Activated naive CD8-positive, alpha-beta T cell (primary cell): ENCODE data around the gene PDX1.
"Not testable (repeated sequence)": the region's sequence is repeated elsewhere in the genome, so short reads cannot be mapped to it uniquely, and the experiment has no call there.

Source experiments
- H3K27ac Mint-ChIP-seq: one replicate; pipeline ENCODE4 v1.8.0; 2021; ENCODE audit warnings: mixed read lengths
- H3K27me3 Mint-ChIP-seq: one replicate; pipeline ENCODE4 v1.8.0; 2021; ENCODE audit warnings: mixed read lengths
- H3K36me3 Mint-ChIP-seq: one replicate; pipeline ENCODE4 v1.8.0; 2021; ENCODE audit warnings: mixed read lengths
- H3K4me1 Mint-ChIP-seq: one replicate; pipeline ENCODE4 v1.8.0; 2021; ENCODE audit warnings: low read depth, mixed read lengths
- H3K4me3 Mint-ChIP-seq: one replicate; pipeline ENCODE4 v1.8.0; 2021; ENCODE audit warnings: mild to moderate bottlenecking, mixed read lengths
- H3K9me3 Mint-ChIP-seq: one replicate; pipeline ENCODE4 v1.8.0; 2021; ENCODE audit warnings: low read depth, mixed read lengths

Gene PDX1

DNA sequence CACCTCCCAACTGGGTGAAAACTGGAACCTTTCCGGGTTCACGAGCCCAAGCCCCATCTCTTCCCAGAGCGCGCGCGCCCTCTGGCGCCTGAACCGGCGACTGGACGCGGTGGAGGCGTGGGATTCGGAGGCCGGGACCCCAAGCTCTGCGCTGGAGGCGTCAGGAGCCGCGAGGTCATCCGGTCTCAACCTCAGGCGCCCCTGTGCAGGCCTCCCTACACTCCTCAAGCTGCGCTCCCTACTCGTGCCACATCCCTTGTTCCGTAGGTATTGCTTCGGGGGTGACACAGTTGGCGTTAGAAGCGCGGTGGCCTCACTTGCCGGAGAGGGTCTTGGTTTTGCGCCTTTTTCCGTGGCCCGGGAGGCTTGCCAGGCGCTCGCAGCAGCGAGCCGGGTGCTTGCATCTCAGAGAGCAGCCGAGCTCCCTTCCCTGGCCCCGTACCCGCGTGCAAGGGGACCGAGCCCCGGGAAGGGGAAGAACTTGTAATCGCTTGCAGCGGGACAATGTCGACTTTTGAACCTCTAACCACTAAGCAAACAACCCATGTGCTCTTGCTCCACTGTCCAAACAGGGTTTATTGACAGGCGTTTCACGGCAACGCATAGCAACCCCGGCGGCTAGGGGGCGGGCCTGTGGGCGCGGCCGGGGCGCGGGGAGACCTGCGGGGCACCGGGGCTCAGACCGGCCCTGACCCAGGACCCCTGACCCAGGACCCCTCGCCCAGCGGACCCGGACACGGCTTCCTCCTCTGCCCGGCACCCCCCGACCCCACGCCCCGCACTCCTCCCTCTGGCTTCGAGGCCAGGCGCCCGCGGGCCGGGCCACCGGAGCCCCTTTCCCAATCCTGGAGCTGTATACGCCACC lies 40.8 kb downstream of the PDX1 start:
- no peaks in the 10 kb centered on the region for H3K36me3 Mint-ChIP-seq
- H3K4me1 Mint-ChIP-seq, result peaks cover 8% of the 10 kb centered on the region
- peaks cover 42% of the 10 kb centered on the region for H3K27me3 Mint-ChIP-seq
- no peaks in the 10 kb centered on the region for H3K9me3 Mint-ChIP-seq
- H3K4me3 Mint-ChIP-seq, result peak overlapping the region; percentile 67
- H3K27ac Mint-ChIP-seq, result no peak overlapping the region

- Mint-ChIP-seq H3K36me3 (no peaks in the 10 kb centered on the region), H3K4me1 (peaks cover 12% of the 10 kb centered on the region), H3K4me3 (peak overlapping the region; percentile 20), H3K27me3 (peaks cover 45% of the 10 kb centered on the region), H3K27ac (no peak overlapping the region), H3K9me3 (no peaks in the 10 kb centered on the region)
These were observed 41.7 kb downstream of the PDX1 start for GRCh38 chr13:27961227-27962085.

DNA sequence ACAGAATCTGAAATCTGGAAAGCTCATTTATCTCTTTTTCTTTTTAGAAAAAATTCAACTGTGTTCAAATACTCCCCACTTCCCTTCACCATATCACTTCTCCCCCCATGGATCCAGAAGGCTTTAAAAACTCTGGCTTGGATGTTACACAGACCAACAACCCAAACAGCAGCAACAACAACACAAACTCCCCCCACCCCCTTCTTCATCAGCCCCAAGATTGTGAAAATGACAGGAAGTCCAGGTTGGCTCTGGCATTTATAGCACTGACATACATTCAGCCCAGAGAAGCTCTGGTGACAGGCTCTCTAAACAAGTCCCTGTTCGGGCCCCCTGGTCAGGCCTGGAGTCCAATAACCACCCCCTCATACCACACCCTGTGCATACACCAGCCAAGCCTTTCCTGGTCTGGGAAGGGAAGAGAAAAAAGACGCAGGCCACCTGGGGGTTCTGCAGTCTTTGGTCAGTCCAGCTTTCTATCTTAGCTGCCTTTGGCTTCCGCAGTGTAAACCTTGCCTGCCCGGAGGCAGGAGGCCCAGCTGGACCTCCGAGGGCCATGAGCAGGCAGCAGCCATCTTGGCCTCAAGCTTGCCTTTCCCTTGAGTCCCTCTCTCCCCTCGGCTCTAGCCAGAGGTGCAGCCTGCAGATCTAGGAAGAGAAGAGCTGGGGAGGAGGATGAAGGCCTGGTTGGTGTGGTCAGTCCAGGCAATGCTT lies 42.5 kb downstream of the PDX1 start:
- H3K36me3 Mint-ChIP-seq, result no peaks in the 10 kb centered on the region
- peak overlapping the region; percentile 38 for H3K4me3 Mint-ChIP-seq
- H3K9me3 Mint-ChIP-seq, result no peaks in the 10 kb centered on the region
- H3K4me1 Mint-ChIP-seq, result peaks cover 14% of the 10 kb centered on the region
- H3K27me3 Mint-ChIP-seq, result peaks cover 44% of the 10 kb centered on the region
- H3K27ac Mint-ChIP-seq, result no peak overlapping the region

- no peak overlapping the region for H3K4me3 Mint-ChIP-seq
- H3K9me3 Mint-ChIP-seq, result no peaks in the 10 kb centered on the region
- peaks cover 21% of the 10 kb centered on the region for H3K4me1 Mint-ChIP-seq
- no peak overlapping the region for H3K27ac Mint-ChIP-seq
- peaks cover 46% of the 10 kb centered on the region for H3K27me3 Mint-ChIP-seq
- no peaks in the 10 kb centered on the region for H3K36me3 Mint-ChIP-seq
These were observed 43.2 kb downstream of the PDX1 start for GRCh38 chr13:27962982-27963381.

GRCh38 chr13:27963491-27963890 lies 43.7 kb downstream of the PDX1 start:
- Mint-ChIP-seq H3K4me3 (no peak overlapping the region), H3K9me3 (no peaks in the 10 kb centered on the region), H3K36me3 (no peaks in the 10 kb centered on the region), H3K27ac (no peak overlapping the region), H3K27me3 (peaks cover 47% of the 10 kb centered on the region), H3K4me1 (peaks cover 22% of the 10 kb centered on the region)

DNA sequence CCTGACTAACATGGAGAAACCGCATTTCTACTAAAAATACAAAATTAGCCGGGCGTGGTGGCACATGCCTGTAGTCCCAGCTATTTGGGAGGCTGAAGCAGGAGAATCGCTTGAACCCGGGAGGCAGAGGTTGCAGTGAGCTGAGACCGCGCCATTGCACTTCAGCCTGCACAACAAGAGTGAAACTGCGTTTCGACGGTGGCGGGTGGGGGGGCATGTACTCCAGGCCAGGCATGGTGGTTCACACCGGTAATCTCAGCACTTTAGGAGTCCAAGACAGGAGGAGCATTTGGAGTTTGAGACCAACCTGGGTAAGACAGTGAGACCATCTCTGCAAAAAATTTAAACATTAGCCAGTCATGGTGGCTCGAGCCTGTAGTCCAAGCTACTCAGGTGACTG lies 44.4 kb downstream of the PDX1 start:
- H3K36me3 Mint-ChIP-seq, H3K4me3 Mint-ChIP-seq, H3K9me3 Mint-ChIP-seq, H3K27ac Mint-ChIP-seq: not testable (repeated sequence)
- Mint-ChIP-seq H3K4me1 (peaks cover 24% of the 10 kb centered on the region), H3K27me3 (peaks cover 43% of the 10 kb centered on the region)

- H3K4me1 Mint-ChIP-seq, result peaks cover 27% of the 10 kb centered on the region
These were observed 45.0 kb downstream of the PDX1 start for GRCh38 chr13:27964741-27965323.

DNA sequence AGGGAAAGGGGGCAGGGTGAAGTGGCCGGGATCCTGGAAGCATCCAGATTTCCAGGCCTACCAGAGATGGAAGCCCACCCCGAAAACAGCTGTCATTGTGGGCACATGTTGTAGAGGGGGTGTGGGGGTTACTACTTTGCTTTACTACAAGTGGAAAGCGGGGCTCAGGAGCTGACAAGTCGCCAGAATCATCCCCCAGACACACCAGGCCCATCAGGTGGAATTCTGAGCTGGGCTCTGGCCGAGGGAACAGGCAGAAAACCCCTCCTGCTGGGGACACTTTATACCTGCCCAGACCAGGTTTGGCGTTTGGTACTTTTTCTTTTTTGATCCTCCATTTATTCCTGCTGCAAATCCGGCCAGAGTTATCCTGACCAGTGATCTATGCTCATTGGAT lies 45.5 kb downstream of the PDX1 start:
- peaks cover 45% of the 10 kb centered on the region for H3K27me3 Mint-ChIP-seq
- H3K36me3 Mint-ChIP-seq, result no peaks in the 10 kb centered on the region
- H3K9me3 Mint-ChIP-seq, result no peaks in the 10 kb centered on the region
- H3K4me1 Mint-ChIP-seq, result peaks cover 23% of the 10 kb centered on the region
- H3K4me3 Mint-ChIP-seq, result no peak overlapping the region
- H3K27ac Mint-ChIP-seq, result no peak overlapping the region

More at GRCh38 chr13:27964741-27965323, 45.0 kb downstream of the PDX1 start:
- H3K4me3 Mint-ChIP-seq, result no peak overlapping the region
- H3K27ac Mint-ChIP-seq, result no peak overlapping the region
- H3K9me3 Mint-ChIP-seq, result no peaks in the 10 kb centered on the region
- no peaks in the 10 kb centered on the region for H3K36me3 Mint-ChIP-seq
- peaks cover 46% of the 10 kb centered on the region for H3K27me3 Mint-ChIP-seq

DNA sequence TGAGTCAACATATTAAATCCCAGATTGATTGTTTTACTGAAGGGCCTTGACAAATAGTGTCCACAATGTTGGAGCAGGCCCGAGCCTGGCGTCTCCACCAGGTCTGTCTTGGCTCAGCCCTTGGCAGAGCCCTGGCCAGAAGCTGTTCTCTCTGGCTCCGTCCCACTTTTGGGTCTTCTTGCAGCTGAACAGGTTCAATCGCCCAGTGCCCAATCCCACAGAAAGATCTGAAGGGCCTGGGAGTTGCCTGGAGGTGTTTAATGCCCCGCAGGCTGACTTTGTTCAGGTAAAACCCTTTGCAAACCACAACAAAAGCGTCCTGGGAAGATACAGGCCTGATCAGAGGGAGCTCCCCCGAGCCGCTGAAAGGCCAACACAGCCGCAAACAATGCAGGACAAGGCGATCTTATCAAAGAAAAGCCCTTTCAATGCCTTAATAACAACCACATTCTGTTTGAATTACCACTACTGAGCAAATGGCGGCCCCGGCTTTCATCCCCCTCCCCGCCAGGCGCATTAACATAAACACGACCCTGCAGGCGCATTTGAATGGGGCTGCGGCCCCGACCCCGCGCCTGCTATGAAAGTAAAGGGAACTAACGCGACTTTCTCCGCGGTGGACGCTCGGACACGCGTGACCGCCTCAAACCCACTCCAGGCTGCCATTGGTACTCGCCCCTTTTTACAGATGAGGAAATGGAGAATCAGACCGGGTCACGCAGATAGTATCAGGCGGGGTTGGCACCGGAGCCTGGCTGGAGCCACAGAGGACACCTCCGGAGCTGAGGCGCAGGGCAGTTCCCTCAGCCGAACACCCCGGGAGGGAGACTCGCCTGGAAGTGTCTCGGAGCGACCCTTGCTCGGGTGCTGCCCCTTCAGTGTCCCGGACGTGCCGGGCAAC lies 46.2 kb downstream of the PDX1 start:
- H3K27ac Mint-ChIP-seq, result no peak overlapping the region
- H3K4me1 Mint-ChIP-seq, result peaks cover 23% of the 10 kb centered on the region
- H3K36me3 Mint-ChIP-seq, result no peaks in the 10 kb centered on the region
- peaks cover 49% of the 10 kb centered on the region for H3K27me3 Mint-ChIP-seq
- no peak overlapping the region for H3K4me3 Mint-ChIP-seq
- no peaks in the 10 kb centered on the region for H3K9me3 Mint-ChIP-seq

GRCh38 chr13:27966641-27967202 lies 46.9 kb downstream of the PDX1 start:
- Mint-ChIP-seq H3K9me3 (no peaks in the 10 kb centered on the region), H3K4me1 (peaks cover 23% of the 10 kb centered on the region), H3K27me3 (peaks cover 50% of the 10 kb centered on the region), H3K4me3 (no peak overlapping the region), H3K27ac (no peak overlapping the region), H3K36me3 (no peaks in the 10 kb centered on the region)

GRCh38 chr13:27967203-27967735 lies 47.5 kb downstream of the PDX1 start:
- peak overlapping the region; percentile 74 for H3K4me3 Mint-ChIP-seq
- no peaks in the 10 kb centered on the region for H3K36me3 Mint-ChIP-seq
- no peak overlapping the region for H3K27ac Mint-ChIP-seq
- H3K4me1 Mint-ChIP-seq, result peaks cover 20% of the 10 kb centered on the region
- H3K9me3 Mint-ChIP-seq, result no peaks in the 10 kb centered on the region
- H3K27me3 Mint-ChIP-seq, result peaks cover 50% of the 10 kb centered on the region

DNA sequence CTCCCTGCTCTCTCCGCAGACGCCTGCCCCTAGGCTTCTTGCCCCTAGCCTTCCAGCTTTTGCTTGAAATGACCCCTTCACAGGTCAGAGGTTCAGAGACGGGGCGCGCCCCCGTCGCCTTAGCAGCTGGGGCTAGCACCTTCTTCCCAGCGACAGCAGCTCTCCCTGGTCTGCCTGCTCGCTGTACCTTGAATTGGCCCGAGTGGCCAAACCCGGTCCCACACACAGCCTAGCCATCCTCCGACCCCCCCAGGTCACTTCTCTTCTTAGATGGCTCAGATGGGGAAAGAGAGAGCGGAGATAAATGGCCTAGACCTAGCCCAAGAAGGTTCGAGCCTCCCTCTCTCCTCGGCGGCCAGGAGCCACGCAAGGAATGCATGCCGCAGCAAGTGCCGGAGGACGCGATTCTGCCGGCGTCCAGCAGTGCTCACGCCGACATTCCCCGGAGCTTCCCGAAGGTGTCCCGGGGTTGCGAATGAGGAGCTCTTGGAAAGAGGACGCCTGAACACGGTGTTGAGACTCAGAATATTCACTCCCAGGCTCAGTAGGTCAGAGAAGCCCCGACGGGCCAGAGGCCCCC lies 48.0 kb downstream of the PDX1 start:
- Mint-ChIP-seq H3K27ac (peak overlapping the region; percentile 22), H3K36me3 (no peaks in the 10 kb centered on the region), H3K27me3 (peaks cover 48% of the 10 kb centered on the region)

More for the DNA sequence above, 48.0 kb downstream of the PDX1 start:
- Mint-ChIP-seq H3K4me3 (peak overlapping the region; percentile 74), H3K4me1 (peaks cover 20% of the 10 kb centered on the region), H3K9me3 (no peaks in the 10 kb centered on the region)
